HEK293T (cell line): ENCODE results near the gene ARID4A.
A peak's percentile ranks its signal among the peaks of the same experiment; 100 is the strongest.

Experiments
- CTCF ChIA-PET: fragments of 350-600 bp; formaldehyde crosslinking; extraction: SDS; loops from one replicate; lab custom pipeline; 2021; ENCODE audit warnings: antibody characterized with exemption, inconsistent platforms; lab: Yijun Ruan, JAX
- POLR2A ChIA-PET: fragments of 350-600 bp; formaldehyde crosslinking; extraction: SDS; loops from one replicate; lab custom pipeline; 2020; ENCODE audit warnings: antibody characterized with exemption, inconsistent platforms; lab: Yijun Ruan, JAX
- DNase-seq: peaks from one replicate; pipeline ENCODE4 v3.0.0; 2012; ENCODE audit warnings: mixed read lengths; ENCODE audit errors: extremely low spot score
- ARNT ChIP-seq: fragments of 450-650 bp; IDR thresholded peaks from 2 replicates; pipeline ENCODE4 v1.6.1; 2017; ENCODE audit warnings: mild to moderate bottlenecking
- BHLHE40 ChIP-seq: fragments of 450-650 bp; IDR thresholded peaks from 2 replicates; pipeline ENCODE4 v1.6.1; 2016; ENCODE audit warnings: mild to moderate bottlenecking, moderate library complexity, borderline replicate concordance
- CTBP1 ChIP-seq: fragments of 450-650 bp; IDR thresholded peaks from 2 replicates; pipeline ENCODE4 v1.6.1; 2016; ENCODE audit warnings: borderline replicate concordance
- ELF4 ChIP-seq: fragments of 450-650 bp; IDR thresholded peaks from 2 replicates; pipeline ENCODE4 v1.6.1; 2017; ENCODE audit warnings: antibody characterized with exemption
- FOXA1 ChIP-seq: fragments of 450-650 bp; IDR thresholded peaks from 2 replicates; pipeline ENCODE4 v1.6.1; 2016; ENCODE audit warnings: mild to moderate bottlenecking
- FOXK2 ChIP-seq: fragments of 450-650 bp; IDR thresholded peaks from 2 replicates; pipeline ENCODE4 v1.6.1; 2016; ENCODE audit warnings: mild to moderate bottlenecking
- FOXM1 ChIP-seq: fragments of 450-650 bp; IDR thresholded peaks from 2 replicates; pipeline ENCODE4 v1.6.1; 2017; ENCODE audit warnings: mild to moderate bottlenecking, borderline replicate concordance
- HDGF ChIP-seq: fragments of 450-650 bp; IDR thresholded peaks from 2 replicates; pipeline ENCODE4 v1.6.1; 2017; ENCODE audit warnings: antibody characterized with exemption, borderline replicate concordance
- L3MBTL2 ChIP-seq: fragments of 450-650 bp; conservative IDR thresholded peaks from 2 replicates; pipeline ENCODE4 v1.6.1; 2016; ENCODE audit warnings: mild to moderate bottlenecking
- LEF1 ChIP-seq: fragments of 450-650 bp; IDR thresholded peaks from 2 replicates; pipeline ENCODE4 v1.6.1; 2017; ENCODE audit warnings: mild to moderate bottlenecking, borderline replicate concordance
- NFRKB ChIP-seq: fragments of 450-650 bp; IDR thresholded peaks from 2 replicates; pipeline ENCODE4 v1.6.1; 2016; ENCODE audit warnings: mild to moderate bottlenecking, moderate library complexity
- PKNOX1 ChIP-seq: fragments of 450-650 bp; IDR thresholded peaks from 2 replicates; pipeline ENCODE4 v1.6.1; 2016
- SP1 ChIP-seq: fragments of 450-650 bp; IDR thresholded peaks from 2 replicates; pipeline ENCODE4 v1.6.1; 2017
- SUZ12 ChIP-seq: fragments of 450-650 bp; IDR thresholded peaks from 2 replicates; pipeline ENCODE4 v1.6.1; 2016; ENCODE audit warnings: mild to moderate bottlenecking
- TARDBP ChIP-seq: fragments of 450-650 bp; IDR thresholded peaks from 2 replicates; pipeline ENCODE4 v1.6.1; 2016
- ZNF384 ChIP-seq: fragments of 450-650 bp; IDR thresholded peaks from 2 replicates; pipeline ENCODE4 v1.6.1; 2016

The ARID4A gene

GRCh38 chr14:58272588-58273372 is 25.6 kb upstream of the ARID4A start:
- DNase-seq, result peak; percentile 17
- ChIA-PET CTCF (no interaction called here), POLR2A (interaction anchor here (0.7 to 4.6 kb wide), 2 partner anchors 25 to 28 kb away, joined by 3 to 21 read pairs; partner anchors contain the start of genes ARID4A and PSMA3)
- TF ChIP-seq ELF4, result no peak
- no peak for TF ChIP-seq FOXM1
- no peak for TF ChIP-seq NFRKB
- TF ChIP-seq ZNF384, result no peak
- TF ChIP-seq L3MBTL2, result no peak
- no peak for TF ChIP-seq BHLHE40
- no peak for TF ChIP-seq TARDBP
- no peak for TF ChIP-seq LEF1
- no peak for TF ChIP-seq HDGF
- no peak for TF ChIP-seq SP1

DNA sequence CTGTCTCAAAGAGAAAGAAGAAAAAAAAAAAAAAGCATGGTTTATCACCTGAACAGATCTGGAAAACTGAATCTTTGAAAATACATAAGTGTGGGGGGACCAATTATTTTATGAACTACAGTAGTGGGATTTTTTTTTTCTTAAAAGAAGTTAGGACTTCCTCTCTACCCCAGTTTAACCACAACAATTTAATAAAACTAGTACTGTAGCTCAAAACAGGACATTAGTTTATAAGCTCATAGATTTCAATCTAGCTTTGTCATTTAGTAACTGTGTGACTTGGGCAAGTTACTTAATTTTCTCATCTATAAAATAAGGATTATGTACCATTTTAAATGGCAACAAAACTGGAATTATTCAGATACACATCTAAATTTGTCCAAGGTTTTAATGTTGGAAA is 23.5 kb upstream of the ARID4A start:
- ChIA-PET POLR2A (interaction anchor here (4.6 kb wide), 1 partner anchor 23 kb away, joined by 21 read pairs; the partner anchor contains the start of gene ARID4A), CTCF (interaction anchor here (1.1 kb wide), 1 partner anchor 8 kb away, joined by 3 read pairs; no protein-coding TSS in a partner anchor)
- no peak for DNase-seq

GRCh38 chr14:58275527-58276190 is 22.7 kb upstream of the ARID4A start:
- no peak for DNase-seq
- CTCF ChIA-PET, result interaction anchor here (1.1 kb wide), 1 partner anchor 9 kb away, joined by 3 read pairs; no protein-coding TSS in a partner anchor
- TF ChIP-seq PKNOX1, result no peak
- TF ChIP-seq FOXK2, result no peak
- no peak for TF ChIP-seq FOXA1
- TF ChIP-seq CTBP1, result no peak
- no peak for TF ChIP-seq NFRKB
- no peak for TF ChIP-seq LEF1
- no peak for TF ChIP-seq SP1
- no peak for TF ChIP-seq L3MBTL2
- TF ChIP-seq ELF4, result no peak
- no peak for TF ChIP-seq TARDBP
- no peak for TF ChIP-seq HDGF
- POLR2A ChIA-PET, result interaction anchor here (4.6 kb wide), 1 partner anchor 22 kb away, joined by 21 read pairs; the partner anchor contains the start of gene ARID4A

More for the DNA sequence above, 23.5 kb upstream of the ARID4A start:
- TF ChIP-seq TARDBP (no peak), LEF1 (no peak), ELF4 (no peak), SUZ12 (no peak), BHLHE40 (no peak), HDGF (no peak), NFRKB (no peak), FOXM1 (no peak), CTBP1 (no peak), L3MBTL2 (no peak), SP1 (no peak), FOXK2 (no peak), FOXA1 (no peak), PKNOX1 (no peak), ARNT (no peak), ZNF384 (no peak)

DNA sequence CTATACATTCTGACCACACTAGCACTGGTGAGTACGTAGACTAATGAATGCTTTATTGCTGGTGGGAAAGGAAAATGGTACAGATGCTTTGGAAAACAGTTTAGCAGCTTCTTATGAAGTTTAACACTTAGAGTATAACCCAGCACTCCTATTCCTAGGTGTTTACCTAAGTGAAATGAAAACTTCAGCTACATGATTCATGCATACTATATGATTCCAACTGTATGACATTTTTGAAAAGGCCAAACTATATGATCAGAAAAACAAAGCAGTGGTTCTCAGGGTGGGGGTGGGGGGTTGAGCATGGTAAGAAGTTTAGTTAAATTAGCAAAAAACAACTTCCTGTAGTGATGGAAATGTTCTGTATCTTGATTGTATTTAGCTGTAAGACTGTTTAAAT is 22.1 kb upstream of the ARID4A start:
- no peak for TF ChIP-seq TARDBP
- no peak for TF ChIP-seq HDGF
- no peak for TF ChIP-seq FOXK2
- TF ChIP-seq ZNF384, result no peak
- no peak for TF ChIP-seq BHLHE40
- no peak for TF ChIP-seq ELF4
- TF ChIP-seq NFRKB, result no peak
- TF ChIP-seq L3MBTL2, result no peak
- TF ChIP-seq FOXA1, result no peak
- no peak for TF ChIP-seq SUZ12
- TF ChIP-seq PKNOX1, result no peak
- TF ChIP-seq FOXM1, result no peak
- TF ChIP-seq SP1, result no peak
- no peak for TF ChIP-seq LEF1
- TF ChIP-seq CTBP1, result no peak
- TF ChIP-seq ARNT, result no peak
- no peak for DNase-seq
- POLR2A ChIA-PET, result no interaction called here
- CTCF ChIA-PET, result interaction anchor here (1.1 kb wide), 1 partner anchor 9 kb away, joined by 3 read pairs; no protein-coding TSS in a partner anchor

- POLR2A ChIA-PET, result interaction anchor here (1.3 kb wide), 1 partner anchor 20 kb away, joined by 4 read pairs; the partner anchor contains the start of gene ARID4A
- CTCF ChIA-PET, result no interaction called here
- TF ChIP-seq FOXM1, result no peak
- TF ChIP-seq ARNT, result no peak
- no peak for TF ChIP-seq SP1
- no peak for TF ChIP-seq PKNOX1
- no peak for TF ChIP-seq BHLHE40
- no peak for TF ChIP-seq SUZ12
- no peak for TF ChIP-seq HDGF
- no peak for TF ChIP-seq NFRKB
- DNase-seq, result no peak
Observed at GRCh38 chr14:58278177-58278576, 20.2 kb upstream of the ARID4A start.
